ENCODE results near the gene POFUT1. TPM values are rescaled to one million over a fixed set of nuclear protein-coding genes. Genes with fewer than 3 reads are reported as not detected.
A peak's percentile ranks its signal among the peaks of the same experiment; 100 is the strongest.

Gene POFUT1
- total and polyA plus RNA-seq, 8 donors = 2.3 to 33.8 (median 11.2) TPM

- WGBS, 5 donors = 3 to 16% (median 4%) methylated on average over 26 to 88 of the region's 88 CpGs
- Histone ChIP-seq H3K27ac (peak overlapping the region; percentile 82 to 87 (median 83)), H3K4me3 (peak overlapping the region; percentile 62 to 72 (median 68)), H3K36me3 (peaks cover 0 to 7% (median 4%) of the 10 kb centered on the region in 4 donors), H3K4me1 (peaks cover 28 to 73% (median 45%) of the 10 kb centered on the region in 4 donors), H3K9me3 (no peaks in the 10 kb centered on the region), H3K27me3 (no peaks in the 10 kb centered on the region)
- intact Hi-C loops (cut with DNase I; ENCODE audit: low total_unique reads) = no loop called here
- peak; percentile 57 to 81 for DNase-seq
- TF ChIP-seq CTCF (IDR thresholded peaks at IDR 0.05) (peak in 1 of 7 experiments; percentile 10), POLR2A (IDR thresholded peaks at IDR 0.05) (no peak), EP300 (IDR thresholded peaks at IDR 0.05) (no peak), POLR2AphosphoS5 (IDR thresholded peaks at IDR 0.05) (no peak)
Observed at GRCh38 chr20:32189691-32190615, 17.7 kb upstream of the POFUT1 start.

GRCh38 chr20:32190616-32191415, 16.9 kb upstream of the POFUT1 start:
- Histone ChIP-seq H3K9me3 (no peaks in the 10 kb centered on the region), H3K4me3 (peak overlapping the region; percentile 62 to 72 (median 68)), H3K27ac (peak overlapping the region; percentile 82 to 87 (median 83)), H3K27me3 (no peaks in the 10 kb centered on the region), H3K4me1 (peaks cover 29 to 82% (median 49%) of the 10 kb centered on the region in 4 donors), H3K36me3 (peaks cover 0 to 15% (median 13%) of the 10 kb centered on the region in 4 donors)
- WGBS, 5 donors = 36 to 46% (median 42%) methylated on average over 10 to 14 of the region's 14 CpGs
- intact Hi-C loops (cut with DNase I; ENCODE audit: low total_unique reads) = no loop called here
- no peak for DNase-seq
- TF ChIP-seq POLR2AphosphoS5 (IDR thresholded peaks at IDR 0.05) = no peak
- no peak for TF ChIP-seq CTCF (IDR thresholded peaks at IDR 0.05)
- TF ChIP-seq POLR2A (IDR thresholded peaks at IDR 0.05) = no peak
- no peak for TF ChIP-seq EP300 (IDR thresholded peaks at IDR 0.05)

GRCh38 chr20:32191422-32191821, 16.3 kb upstream of the POFUT1 start:
- DNase-seq = no peak
- peaks cover 35 to 88% (median 54%) of the 10 kb centered on the region in 4 donors for H3K4me1 ChIP-seq
- H3K4me3 ChIP-seq = no peak overlapping the region
- TF ChIP-seq POLR2A (IDR thresholded peaks at IDR 0.05) (no peak), CTCF (IDR thresholded peaks at IDR 0.05) (no peak), EP300 (IDR thresholded peaks at IDR 0.05) (no peak), POLR2AphosphoS5 (IDR thresholded peaks at IDR 0.05) (no peak)
- H3K36me3 ChIP-seq = peaks cover 6 to 21% (median 19%) of the 10 kb centered on the region in 4 donors
- no peaks in the 10 kb centered on the region for H3K27me3 ChIP-seq
- H3K27ac ChIP-seq = peak overlapping the region; percentile 11 to 87 (median 83)
- WGBS, 5 donors = 61 to 79% (median 66%) methylated on average over 3 of the region's 3 CpGs
- H3K9me3 ChIP-seq = no peaks in the 10 kb centered on the region
- intact Hi-C loops (cut with DNase I; ENCODE audit: low total_unique reads) = no loop called here

- Histone ChIP-seq H3K4me3 (no peak overlapping the region), H3K4me1 (peaks cover 36 to 89% (median 56%) of the 10 kb centered on the region in 4 donors), H3K27ac (peak overlapping the region in 3 of 5 donors; percentile 11 to 87 (median 84)), H3K36me3 (peaks cover 10 to 26% (median 23%) of the 10 kb centered on the region in 4 donors), H3K9me3 (no peaks in the 10 kb centered on the region), H3K27me3 (no peaks in the 10 kb centered on the region)
- no peak for DNase-seq
- intact Hi-C loops (cut with DNase I; ENCODE audit: low total_unique reads) = no loop called here
- TF ChIP-seq CTCF (IDR thresholded peaks at IDR 0.05) (no peak), POLR2A (IDR thresholded peaks at IDR 0.05) (no peak), POLR2AphosphoS5 (IDR thresholded peaks at IDR 0.05) (no peak), EP300 (IDR thresholded peaks at IDR 0.05) (no peak)
Observed at GRCh38 chr20:32191873-32192272, 15.8 kb upstream of the POFUT1 start.

Measured in stomach (tissue), 9 donors.